ENCODE data around the gene H2BK1.

Gene H2BK1

DNA sequence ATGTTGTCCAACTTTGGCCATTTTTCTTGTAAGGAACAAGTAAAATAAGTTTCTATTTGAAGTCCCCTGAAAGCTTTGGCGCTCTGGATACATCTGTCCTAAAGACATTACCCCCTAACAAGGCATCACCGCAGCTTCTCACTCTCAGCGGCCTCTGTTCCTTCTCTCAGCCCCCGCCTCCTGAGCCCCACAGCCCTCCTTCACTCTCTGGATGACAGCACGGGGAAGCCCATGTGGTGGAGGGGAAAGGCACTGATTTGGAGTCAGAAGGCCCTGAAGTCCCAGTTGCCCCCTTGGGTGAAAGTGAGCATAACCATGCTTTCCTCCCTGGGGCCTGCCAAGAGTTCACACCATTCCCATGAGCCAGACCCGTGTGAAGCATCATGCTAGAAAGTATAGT lies 4.6 kb downstream of the H2BK1 start:
- in situ Hi-C loops (cut with MboI; ENCODE audit: low sequenced_read_pairs) = no loop called here

- in situ Hi-C loops (cut with MboI; ENCODE audit: low sequenced_read_pairs) = no loop called here
Measured at GRCh38 chr7:151204383-151205032, 5.8 kb downstream of the H2BK1 start.

DNA sequence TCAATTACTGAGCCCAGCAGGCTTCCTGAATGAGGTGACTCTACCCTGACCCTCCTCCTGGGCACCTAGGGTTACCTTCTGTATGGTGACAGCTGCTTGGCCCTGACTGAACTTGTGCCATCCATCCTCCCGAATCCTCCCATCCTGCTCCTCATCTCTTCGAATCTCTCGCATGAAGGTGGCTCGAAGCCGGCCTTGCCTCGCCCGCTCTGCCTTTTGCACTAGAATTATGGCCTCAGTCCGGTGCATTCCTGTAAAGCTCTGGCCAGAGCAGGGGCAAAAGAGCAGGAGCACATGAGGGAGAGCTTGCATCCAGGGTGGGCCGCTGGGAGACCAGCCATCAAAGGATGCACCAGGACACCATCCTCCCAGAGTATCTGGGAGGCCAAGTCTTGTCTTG lies 7.5 kb downstream of the H2BK1 start:
- in situ Hi-C loops (cut with MboI; ENCODE audit: low sequenced_read_pairs) = no loop called here

DNA sequence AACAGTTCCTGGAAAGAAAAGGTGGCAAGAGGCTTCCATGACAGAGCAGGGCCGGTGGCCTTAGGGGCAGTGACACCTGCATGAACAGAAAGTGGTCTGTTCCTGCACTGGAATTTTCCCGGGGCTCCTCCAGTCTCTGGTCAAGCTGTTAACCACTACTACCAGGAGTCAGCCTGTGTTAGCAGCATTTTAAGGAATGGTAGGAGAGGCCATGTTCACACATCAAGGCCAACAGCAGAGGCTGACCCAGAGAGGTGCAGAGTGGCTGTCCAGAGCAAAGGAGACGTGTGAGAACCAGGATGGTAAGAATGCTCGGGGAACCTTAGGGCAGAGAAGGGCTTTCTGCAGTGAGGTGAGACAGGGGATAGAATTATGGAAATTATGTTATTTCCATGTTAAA lies 8.5 kb downstream of the H2BK1 start:
- in situ Hi-C loops (cut with MboI; ENCODE audit: low sequenced_read_pairs) = no loop called here

DNA sequence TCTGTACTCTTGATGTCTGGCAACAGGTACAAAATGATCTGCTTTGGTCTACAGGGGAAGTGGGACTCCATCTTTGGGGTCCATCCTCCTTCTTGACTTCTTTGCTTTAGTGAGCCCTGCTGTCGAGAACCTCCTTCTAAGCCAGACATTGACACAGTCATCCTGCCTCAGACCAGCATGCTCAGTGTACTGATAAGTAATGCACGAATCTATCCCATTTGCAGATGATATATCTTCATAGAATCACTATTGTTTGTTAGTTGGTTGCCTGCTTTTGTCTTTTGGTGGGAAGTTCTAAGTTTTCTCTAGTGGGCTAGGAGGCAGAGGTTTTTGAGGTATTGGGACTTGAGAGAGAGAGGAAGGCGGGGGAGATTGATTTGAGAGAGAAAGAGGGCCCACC lies 8.9 kb downstream of the H2BK1 start:
- in situ Hi-C loops (cut with MboI; ENCODE audit: low sequenced_read_pairs) = no loop called here

DNA sequence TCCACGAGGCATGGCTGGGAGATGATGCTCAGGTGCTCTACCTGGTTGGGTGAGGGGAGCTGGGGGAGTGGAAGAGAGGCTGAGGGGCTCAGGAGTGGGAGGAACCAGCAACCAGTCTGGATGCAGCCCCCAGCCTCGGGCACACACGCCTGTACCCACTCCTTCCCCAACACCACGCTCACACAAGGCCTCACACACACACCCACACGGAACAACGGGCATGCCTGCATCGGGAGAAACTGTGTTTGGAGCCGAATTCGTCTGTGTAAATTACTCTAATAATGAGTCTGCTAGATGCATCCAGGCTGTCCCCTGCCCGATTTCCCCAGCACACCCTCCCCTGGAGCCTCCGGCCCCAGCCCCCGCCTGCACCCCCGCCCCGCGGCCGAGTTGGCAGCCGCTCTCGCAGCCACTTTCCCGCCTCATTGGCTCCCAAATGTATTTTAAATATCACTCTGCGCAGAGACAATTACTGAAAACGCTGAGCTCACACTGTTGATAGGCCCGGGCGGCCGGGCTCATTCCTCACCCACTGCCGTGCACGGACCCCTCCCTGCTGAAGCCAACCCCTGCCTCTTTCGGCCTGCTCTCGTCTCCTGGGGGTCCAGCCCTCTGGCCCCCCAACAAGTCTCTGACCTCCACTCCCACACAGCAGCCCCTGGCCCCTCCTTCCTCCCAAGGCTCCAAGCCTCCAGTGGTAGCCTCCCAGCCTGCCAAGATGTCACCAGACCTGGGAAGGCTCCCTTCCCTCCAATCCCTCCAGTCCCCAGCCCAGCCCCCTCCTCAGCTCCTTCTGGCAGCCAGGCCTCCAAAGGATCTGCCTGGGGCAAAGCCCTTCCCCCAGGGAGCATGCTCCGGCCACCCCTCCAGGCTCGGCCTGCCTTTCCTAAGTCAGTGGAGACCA lies 11.1 kb downstream of the H2BK1 start:
- in situ Hi-C loops (cut with MboI; ENCODE audit: low sequenced_read_pairs) = no loop called here

GRCh38 chr7:151197932-151198331 lies 12.4 kb downstream of the H2BK1 start:
- in situ Hi-C loops (cut with MboI; ENCODE audit: low sequenced_read_pairs) = no loop called here

DNA sequence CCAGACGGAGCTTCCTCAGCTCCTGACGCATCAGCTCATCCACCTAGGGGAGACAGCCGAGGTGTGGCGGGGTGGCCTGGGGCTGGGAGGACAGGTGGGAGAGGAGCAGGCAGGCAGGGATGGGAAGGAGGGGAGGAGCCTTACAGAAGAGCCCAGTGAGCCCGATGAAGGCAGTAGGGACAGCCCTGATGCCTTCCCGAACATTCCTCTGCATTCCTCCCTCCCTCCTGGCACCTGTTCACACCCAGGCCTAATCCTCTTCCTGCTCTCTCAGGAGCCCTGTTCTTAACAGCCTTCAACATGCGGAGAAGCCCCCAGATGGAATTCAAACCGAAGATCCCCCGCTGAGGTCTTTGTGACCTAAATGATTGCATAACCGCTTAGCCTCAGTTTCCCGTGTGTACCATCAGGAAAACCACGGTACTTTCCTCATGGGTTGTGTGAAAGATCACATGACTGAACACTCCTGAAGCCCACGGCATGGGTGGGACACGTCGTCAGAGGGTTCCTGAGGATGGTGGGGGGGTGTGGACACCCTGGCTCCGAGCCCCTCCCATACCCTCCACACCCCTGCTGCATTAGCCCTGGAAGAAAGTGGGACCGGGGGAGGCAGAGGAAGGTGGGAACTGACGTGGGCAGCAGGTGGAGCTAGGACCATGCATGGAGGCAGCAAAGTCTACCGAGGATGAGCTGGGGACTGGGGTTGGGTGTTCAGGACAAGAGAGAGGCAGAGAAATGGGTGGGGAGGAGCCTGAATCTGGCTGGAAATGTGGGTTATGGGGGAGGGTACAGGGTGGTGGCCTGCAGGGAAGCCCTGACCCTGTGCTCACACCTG lies 14.5 kb downstream of the H2BK1 start:
- in situ Hi-C loops (cut with MboI; ENCODE audit: low sequenced_read_pairs) = no loop called here

DNA sequence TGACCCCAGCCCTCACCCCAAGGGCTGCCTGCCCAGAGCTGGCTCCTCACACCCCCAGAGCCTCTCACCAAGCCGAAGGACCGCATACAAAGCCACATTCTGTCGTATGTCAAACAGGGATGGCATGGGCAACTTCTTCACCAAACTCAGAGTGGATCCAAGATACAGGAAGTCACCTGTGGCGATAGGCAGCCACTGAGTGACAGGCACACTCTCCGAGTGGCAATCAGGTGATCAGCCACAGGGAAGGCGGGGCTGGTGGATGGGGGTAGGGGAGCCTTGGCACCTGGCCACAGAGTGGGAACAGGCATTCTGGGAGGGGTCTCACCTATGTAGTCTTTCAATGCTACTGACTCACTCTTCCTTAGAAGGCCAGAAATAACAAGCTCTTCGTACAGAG lies 16.1 kb downstream of the H2BK1 start:
- in situ Hi-C loops (cut with MboI; ENCODE audit: low sequenced_read_pairs) = no loop called here

- in situ Hi-C loops (cut with MboI; ENCODE audit: low sequenced_read_pairs) = no loop called here
Measured at GRCh38 chr7:151193203-151193978, 16.9 kb downstream of the H2BK1 start.

GRCh38 chr7:151192002-151192539 lies 18.2 kb downstream of the H2BK1 start:
- in situ Hi-C loops (cut with MboI; ENCODE audit: low sequenced_read_pairs) = no loop called here

DNA sequence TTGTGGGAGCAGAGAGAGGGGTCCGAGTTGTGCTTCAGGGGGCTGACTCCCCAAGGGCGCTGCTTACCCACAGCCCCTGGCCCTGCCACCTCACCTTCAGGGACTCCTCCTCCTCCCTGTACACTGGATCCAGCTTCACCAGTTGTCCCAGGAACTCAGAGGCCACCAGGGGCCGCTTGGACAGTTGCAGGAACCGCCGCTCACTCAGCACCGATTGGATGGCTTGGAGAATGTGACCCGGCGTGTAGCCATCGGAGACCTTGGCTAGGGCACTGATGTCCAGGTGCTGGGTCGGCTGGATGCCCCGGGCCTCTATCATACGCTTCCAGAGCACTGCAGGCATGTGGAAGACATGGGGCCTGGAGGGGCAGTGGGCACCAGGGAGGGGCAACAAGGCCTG lies 18.7 kb downstream of the H2BK1 start:
- in situ Hi-C loops (cut with MboI; ENCODE audit: low sequenced_read_pairs) = no loop called here

DNA sequence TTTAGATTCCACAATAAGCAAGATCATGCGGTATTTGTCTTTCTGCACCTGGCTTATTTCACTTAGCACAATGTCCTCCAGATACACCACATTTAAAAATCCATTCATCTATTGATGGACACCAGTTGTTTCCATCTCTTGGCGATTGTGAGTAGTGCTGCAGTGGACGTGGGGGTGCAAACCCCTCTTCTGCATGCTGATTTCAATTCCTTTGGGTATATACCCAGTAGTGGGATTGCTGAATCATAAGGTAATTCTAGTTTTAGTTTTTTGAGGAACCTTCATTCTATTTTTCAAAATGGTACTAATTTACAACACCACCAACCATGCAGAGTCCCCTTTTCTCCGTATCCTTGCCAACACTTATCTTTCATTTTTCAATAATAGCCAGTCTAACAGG lies 21.2 kb downstream of the H2BK1 start:
- in situ Hi-C loops (cut with MboI; ENCODE audit: low sequenced_read_pairs) = no loop called here

DNA sequence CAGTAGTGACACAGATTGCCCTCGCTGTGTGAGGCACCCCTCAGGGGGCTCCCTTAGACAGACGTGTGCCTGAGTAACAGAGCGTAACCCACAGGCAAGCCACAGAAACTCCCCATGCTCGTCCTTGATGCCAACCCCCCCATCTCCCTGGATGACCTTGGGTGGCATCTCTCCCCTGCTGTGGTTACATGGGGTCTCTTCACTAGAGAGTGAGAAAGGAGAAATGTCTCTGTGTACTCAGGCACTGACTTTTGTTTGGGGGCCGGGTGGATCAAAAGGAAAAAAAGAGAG lies 22.1 kb downstream of the H2BK1 start:
- in situ Hi-C loops (cut with MboI; ENCODE audit: low sequenced_read_pairs) = no loop called here

DNA sequence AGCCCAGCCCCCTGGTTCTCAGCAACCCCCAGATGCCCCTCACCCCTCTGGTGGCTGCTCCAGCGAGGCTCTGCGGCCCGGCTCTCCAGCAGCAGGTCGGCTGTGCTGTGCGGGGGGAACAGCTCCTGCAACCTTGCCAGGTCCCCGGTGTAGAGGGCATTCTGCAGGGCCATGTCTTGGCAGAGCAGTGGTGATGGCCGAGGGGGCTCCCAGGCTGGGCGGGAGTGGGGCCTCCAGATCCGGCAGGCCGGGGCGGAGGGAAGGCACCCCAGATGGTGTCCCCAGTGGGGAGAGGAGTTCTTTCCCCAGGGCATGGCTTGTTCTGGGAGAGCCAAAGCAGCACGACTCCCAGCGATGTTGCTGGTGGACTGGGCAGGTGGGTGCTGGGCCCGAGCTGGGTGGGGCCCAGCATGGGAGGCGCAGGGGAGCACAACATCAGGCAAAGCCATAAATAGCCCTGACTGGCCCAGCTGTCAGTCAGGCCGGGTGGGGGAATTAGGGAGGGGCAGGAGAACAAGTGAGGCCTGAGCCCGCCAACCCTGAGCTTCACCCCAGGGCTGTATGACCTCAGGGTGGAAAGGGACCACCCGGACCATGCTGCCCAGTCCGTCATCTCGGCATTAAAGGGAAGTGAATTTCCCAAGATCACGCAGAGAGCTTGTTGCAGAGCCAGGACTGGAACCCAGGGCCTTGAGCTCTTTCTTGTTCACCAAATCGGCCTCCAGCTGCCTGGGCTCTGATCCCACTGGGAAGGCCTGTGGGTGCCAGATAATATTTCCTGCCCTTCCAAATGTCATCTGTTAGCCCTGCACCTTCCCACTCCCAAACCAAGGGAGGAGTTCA lies 22.7 kb downstream of the H2BK1 start:
- in situ Hi-C loops (cut with MboI; ENCODE audit: low sequenced_read_pairs) = no loop called here

DNA sequence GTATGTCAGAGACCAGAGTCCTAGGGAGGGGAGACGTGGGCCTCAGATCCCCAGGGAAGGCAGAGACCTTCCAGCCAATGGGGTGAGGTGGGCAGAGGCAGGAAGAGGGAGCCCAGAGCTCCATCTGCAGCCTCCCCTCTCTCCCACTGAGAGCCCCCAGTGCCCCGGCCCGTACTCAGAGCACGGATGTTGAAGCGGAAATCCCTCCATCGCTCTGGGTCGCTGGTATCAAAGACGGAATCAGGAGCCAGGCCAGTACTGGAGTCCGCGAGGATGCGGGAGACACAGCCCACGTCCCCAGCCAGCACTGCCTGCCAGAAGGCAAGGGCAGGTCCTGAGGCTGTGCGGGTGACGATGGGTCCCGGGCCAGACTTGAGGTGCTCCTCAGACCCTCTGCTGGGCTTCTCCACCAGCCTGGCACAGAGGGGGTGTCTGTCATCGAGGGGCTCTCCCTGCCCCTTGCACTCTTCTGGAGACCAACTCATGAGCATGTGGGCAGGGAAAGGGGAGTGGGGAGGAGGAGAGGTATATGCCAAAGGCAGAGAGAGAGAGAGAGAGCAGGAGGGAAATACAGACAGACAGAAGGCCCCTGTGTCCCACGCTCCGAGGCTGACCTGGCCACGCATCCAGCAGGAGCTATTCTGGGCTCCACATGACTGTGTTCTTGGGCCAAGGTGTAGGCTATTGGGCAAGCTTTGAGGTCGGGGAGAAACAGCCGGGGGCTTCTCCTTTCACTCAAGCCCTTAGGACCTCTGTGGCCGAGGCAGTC lies 23.5 kb downstream of the H2BK1 start, which contains the start of gene ASB10:
Gene ASB10, minus strand, starts transcription at position 611 of the 769 bp plus-strand sequence. Its CDS starts 120 bp downstream, at position 491.
- in situ Hi-C loops (cut with MboI; ENCODE audit: low sequenced_read_pairs) = no loop called here

GRCh38 chr7:151185762-151186639 lies 24.3 kb downstream of the H2BK1 start:
- in situ Hi-C loops (cut with MboI; ENCODE audit: low sequenced_read_pairs) = no loop called here

GRCh38 chr7:151181011-151181431 lies 29.3 kb downstream of the H2BK1 start:
- in situ Hi-C loops (cut with MboI; ENCODE audit: low sequenced_read_pairs) = no loop called here

All from HL-60/S4 treated with phorbol 12-myristate 13-acetate at 8.2 ng/mL for 4 days and 3 days (cell line).